RPMI7951 (cell line): ENCODE results near the gene LEKR1. TPM values are rescaled to one million over a fixed set of nuclear protein-coding genes. Genes with fewer than 3 reads are reported as not detected.

Experiments used
- DNase-seq: peaks from one replicate; pipeline ENCODE4 v3.0.0-alpha.2; 2012; ENCODE audit warnings: low read depth
- total RNA-seq: library from RNA; depleted of rRNA; stranded (reverse); fragments of >200 nt; shearing (Covaris generic); gene quantifications from 2 replicates; pipeline ENCODE4 v1.2.3, GENCODE V29; 2014

LEKR1 gene
- total RNA-seq, 1 experiment from 2014 or later: 1.8 TPM

DNA sequence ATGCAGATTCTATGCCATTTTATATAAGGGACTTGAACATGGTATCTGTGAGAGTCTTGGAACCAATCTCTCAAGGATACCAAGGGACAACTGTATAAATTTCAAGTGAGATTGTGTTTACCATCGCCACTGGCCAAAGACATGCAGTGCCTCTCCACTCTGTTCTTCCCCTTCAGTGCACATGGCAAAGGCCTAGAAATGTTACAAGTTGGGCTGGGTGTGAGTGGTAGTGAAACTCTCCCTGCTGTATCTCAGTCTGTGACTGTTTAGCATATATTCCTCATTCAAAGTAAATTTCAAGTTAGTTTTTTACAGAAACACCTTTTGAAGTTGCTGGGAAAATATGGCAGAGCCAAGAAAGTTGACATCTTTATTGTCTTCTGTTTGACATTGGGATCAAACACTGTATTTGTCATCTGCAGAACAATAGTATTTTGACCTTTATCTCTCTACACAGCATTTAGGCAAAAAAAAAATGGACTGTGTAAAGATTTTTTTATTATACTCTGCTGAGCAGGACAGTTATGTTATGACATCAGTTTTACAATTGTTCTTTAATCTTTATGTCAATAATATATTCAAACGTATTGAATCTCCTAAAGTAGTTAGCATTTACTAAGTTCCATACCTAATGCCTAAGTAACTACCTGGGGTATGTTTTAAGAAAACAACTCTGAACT, 232.4 kb downstream of the LEKR1 start:
- no peak for DNase-seq

DNA sequence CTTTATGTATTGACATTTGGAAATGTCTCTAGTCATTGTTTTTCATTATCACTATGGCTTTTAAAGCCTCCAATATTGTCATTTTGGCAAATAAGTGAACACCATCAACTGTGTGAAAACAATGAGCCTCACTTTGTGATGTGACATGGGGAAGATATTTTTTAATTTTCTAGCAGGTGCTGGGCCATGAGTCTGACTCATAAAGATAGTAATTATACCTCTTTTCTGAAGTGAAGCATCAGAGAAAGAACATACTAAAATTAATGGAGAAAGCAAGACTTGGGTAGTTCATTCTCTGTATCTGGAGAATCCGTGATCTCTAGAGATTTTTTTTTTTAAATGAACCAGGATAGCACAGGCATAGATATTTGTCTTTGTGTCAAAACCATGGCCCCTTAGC, 233.0 kb downstream of the LEKR1 start:
- DNase-seq: no peak

DNA sequence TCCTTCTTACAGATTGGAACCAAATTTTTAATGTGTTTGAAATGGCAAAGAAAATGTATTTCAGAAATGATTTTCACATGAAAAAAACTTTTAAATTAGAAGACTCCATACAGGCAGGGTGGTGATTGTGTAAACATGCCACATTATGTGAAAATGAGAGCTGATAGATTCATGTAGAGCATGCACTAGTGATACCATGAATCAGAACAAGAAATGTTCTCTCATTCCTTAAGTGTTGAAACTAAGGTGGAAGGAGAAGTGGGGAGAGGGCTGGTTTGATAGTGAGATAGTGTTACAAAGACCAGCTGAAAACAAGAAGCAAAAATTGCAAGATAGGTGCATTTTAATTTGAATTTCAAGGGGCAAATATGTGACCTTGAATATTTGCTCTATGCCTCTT, 233.5 kb downstream of the LEKR1 start:
- no peak for DNase-seq

DNA sequence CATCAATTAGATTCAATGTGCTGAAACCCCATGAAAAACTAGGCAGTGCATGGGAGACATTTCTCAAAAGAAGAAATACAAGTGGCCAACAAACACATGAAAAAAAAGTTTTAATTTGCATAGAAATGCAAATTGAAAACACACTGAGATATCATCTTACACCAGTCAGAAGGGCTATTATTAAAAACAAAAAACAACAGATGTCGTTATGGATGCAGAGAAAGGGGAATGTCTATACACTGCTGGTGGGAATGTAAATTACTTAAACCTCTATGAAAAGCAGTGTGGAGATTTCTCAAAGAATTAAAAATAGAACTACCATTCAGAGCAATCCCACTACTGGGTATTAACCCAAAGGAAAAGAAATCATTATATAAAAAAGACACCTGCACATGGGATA, 235.1 kb downstream of the LEKR1 start:
- DNase-seq: no peak

DNA sequence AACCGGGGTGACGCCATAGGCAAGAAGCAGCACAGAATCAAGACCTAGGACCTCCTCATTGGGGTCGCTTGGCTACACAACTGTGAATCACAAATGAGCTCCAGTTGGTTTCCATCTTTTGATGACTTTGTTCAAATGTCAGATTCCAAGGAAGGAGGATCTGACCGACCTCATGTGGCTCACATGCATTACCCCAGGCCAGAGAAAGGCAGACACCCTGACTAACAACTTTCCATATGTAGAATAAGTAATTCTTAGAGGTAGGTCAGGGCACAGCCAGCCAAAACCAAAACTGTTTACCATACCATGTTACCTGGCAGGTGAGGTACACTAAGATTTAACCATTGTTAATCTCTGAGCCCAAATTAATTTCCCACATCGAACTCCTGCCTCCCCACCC, 237.3 kb downstream of the LEKR1 start:
- DNase-seq: peak; percentile 40

DNA sequence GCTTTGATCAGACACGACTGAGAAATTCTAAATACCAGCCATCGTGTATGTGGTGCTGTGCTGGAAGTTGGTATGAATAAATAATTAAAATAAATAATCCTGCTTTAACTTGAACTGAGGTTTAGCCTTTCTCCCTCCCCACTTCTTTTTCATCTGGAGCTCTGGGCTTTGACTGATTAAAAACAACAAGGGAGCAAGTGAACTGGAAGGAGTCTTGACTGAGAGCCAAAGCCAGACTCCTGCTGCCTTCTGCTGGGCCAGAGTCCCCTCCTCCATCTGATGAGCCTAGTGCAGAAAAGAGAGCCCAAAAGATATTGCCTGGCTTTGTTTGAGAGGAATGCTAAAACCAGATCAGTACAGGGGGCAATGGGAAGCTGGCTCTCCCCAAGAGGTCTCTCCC, 237.8 kb downstream of the LEKR1 start:
- DNase-seq: peak; percentile 76

- DNase-seq: no peak
These were observed 238.2 kb downstream of the LEKR1 start for GRCh38 chr3:157064402-157064801.

DNA sequence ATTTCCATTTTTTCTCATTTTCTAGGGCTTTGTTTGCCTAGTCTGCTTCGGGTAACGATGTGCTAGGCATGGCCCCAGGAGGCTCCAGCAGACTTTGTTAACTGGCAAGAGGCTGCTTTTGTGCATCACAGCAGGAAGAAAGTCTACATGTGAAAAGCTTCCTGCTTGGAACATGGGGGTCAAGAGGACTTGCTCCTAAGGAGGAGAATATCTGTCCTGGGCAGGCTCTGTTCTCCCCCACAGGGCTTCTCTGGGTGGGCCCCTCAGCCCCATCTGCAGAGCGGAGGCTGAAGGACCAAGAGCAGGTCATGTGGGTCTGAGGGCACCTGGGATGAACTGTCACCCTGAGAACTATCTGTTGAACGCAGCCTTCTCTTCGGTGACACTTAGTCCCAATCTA, 239.0 kb downstream of the LEKR1 start:
- DNase-seq: no peak

- DNase-seq: peak; percentile 40
These were observed 240.4 kb downstream of the LEKR1 start for GRCh38 chr3:157066335-157067098.

DNA sequence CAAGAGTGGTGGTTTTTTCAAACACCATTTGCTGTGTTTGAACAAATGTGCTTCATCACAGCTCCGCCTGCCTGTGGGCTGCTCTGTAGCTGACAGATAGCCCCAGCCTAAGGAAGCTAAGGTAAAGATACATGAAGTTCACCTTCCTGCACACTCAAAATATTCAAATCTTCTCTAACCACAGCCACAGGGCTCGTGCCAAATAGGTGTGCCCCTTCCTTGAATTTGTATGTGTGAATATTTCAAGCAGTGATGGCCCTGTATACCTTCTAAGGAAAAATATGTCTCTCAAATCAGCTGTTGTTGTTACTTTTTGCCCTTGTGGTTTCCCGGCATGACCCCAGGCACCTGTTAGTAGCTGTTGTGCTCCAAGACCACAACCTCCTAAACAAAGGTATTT, 241.0 kb downstream of the LEKR1 start:
- DNase-seq: no peak

GRCh38 chr3:157069406-157069805, 243.3 kb downstream of the LEKR1 start:
- no peak for DNase-seq

DNA sequence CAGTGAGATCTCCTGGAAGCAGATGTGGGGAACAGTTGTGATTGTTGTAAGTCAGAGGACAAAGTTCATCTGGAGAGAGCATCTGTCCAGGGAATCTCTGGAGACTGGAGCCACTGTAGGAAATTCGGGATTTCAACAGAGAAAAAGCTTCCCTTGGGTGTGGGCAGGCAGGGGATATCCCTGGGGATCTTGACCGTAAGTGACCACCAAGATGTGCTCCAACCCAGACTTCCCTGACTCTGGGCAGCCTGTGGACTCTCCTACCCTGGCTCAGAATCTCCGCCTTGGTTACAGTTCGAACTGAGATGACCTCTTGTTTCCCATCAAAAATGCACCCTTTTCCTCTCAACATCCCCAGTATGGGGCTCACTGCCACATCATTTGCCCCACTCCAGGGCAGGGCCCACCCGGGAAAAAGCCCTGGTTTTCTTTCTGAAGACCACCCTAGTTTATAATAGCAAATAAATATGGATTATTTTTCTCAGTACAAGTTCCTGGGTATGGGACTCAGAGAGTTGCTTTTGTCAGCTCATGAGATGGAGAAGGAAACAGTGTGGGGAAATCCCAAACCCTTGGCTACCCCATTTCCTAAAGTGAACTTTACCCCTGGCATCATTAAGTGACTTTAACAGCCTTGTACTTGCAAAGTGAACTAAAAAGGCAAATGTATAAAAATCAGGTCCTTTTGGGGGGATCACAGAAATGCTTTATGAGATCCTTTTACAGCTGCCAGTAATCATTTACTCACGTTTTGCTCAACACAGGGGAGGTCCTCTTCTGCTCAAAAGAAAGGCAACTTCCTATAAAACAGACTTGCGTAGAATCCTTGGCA, 243.9 kb downstream of the LEKR1 start:
- DNase-seq: no peak

DNA sequence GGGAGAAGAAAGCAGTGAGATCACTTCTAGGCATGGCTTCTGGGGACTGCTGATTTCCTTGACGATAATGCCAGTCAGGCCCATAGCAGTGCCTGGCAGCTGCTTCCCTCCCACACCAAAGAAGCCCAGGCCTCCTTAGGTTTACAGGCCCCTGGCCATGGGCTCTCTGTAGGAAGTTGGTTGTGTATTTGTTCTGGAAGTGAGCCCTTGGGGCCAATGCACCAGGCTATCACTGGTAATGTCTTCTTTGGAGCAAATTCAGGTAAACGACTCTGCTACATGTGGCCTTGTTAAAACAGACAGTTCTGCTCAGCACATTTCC, 244.5 kb downstream of the LEKR1 start:
- peak; percentile 34 for DNase-seq

DNA sequence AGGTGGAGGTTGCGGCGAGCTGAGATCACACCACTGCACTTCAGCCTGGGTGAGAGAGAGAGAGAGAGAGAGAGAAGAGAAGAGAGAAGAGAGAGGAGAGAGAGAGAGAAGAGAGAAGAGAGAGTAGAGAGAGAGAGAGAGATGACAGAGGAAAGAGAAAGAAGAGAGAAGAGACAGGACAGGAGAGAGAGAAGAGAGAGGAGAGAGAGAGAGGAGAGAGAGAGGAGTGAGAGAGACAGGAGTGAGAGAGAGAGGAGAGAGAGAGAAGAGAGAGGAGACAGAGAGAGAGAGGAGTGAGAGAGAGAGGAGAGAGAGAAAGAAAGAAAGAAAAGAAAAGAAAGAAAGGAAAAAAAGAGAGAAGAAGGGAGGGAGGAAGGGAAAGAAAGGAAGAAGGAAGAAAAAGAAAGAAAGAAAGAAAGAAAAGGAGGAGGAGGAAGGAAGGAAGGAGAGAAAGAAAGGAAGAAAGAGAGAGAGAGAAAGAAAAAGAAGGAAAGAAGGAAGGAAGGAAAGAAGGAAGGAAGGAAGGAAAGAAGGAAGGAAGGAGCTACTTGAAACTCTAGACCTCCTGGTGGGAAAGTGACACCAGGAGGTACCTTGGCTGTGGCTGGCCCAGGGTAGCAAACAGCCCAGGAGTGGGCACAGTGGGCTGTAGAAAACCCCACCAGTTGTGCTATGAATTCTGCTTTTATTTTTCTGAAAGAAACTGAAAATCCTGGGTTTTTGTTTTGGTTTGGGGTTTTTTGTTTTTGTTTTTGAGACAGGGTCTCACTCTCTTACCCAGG, 245.8 kb downstream of the LEKR1 start:
- DNase-seq: no peak

GRCh38 chr3:157073810-157074209, 247.7 kb downstream of the LEKR1 start:
- peak; percentile 93 for DNase-seq

- DNase-seq: no peak
These were observed 248.3 kb downstream of the LEKR1 start for GRCh38 chr3:157074490-157074889.

- no peak for DNase-seq
These were observed 248.8 kb downstream of the LEKR1 start for GRCh38 chr3:157074981-157075380.

- peak; percentile 89 for DNase-seq
These were observed 249.7 kb downstream of the LEKR1 start for GRCh38 chr3:157075693-157076420.

DNA sequence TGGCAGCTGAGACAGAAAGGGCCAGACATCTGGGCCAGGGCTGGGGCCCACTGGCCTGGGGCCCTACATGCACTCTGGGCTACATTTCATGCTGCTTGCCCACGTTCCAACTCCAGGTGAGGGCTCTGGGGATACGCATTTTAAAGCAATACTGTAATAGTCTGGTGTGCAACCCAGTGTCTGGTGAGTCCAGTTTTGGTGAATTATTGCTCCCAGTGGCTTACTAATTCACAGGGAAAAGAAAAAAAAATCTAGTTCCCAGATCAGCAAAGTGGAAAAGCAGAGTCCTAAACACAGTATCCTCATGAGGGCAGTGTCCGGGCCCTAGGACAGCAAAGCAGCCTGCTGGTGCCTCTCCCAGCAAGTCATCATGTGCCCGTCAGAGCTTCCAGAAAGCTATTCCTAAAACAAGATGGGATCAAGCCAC, 251.4 kb downstream of the LEKR1 start:
- peak; percentile 89 for DNase-seq

GRCh38 chr3:157078131-157078810, 252.1 kb downstream of the LEKR1 start:
- peak; percentile 49 for DNase-seq

DNA sequence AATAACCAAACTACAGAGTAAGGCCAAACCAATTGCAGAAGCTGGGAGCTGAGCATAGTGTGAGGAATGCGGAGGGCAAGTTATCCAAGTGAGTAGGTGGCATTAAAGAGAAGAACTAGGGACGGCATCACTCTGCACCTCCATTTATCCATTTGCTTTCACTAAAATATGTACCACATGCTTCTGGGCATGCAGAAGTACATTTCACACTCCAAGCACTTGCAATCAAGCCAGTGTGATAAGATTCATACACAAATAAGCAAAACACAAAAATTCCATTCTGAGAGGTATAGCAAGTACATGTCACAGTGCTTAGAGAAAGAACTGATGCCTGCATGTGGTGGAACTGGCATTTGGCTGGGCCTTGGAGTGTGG, 252.6 kb downstream of the LEKR1 start:
- no peak for DNase-seq
